Measurements from ENCODE around the gene POM121C.
"Not testable (repeated sequence)": the region's sequence is repeated elsewhere in the genome, so short reads cannot be mapped to it uniquely, and the experiment has no call there.

POM121C gene

GRCh38 chr7:75485979-75486643, at the start of gene POM121C:
Gene POM121C, minus strand, starts transcription at chr7:75486299. Its CDS starts 44,803 bp downstream, at chr7:75441496.
- peak; percentile 68 to 80 for DNase-seq

- DNase-seq = no peak
Measured at GRCh38 chr7:75534727-75535307, 48.7 kb upstream of the POM121C start.

- no peak for DNase-seq
Measured at GRCh38 chr7:75533926-75534325, 47.8 kb upstream of the POM121C start.

- no peak for DNase-seq
Measured at GRCh38 chr7:75532639-75533038, 46.5 kb upstream of the POM121C start.

GRCh38 chr7:75531359-75531821, 45.3 kb upstream of the POM121C start:
- DNase-seq = no peak

- not testable (repeated sequence) for DNase-seq
Measured at GRCh38 chr7:75527224-75527722, 41.2 kb upstream of the POM121C start.

GRCh38 chr7:75521727-75522126, 35.6 kb upstream of the POM121C start:
- DNase-seq = not testable (repeated sequence)

GRCh38 chr7:75518842-75519241, 32.7 kb upstream of the POM121C start:
- not testable (repeated sequence) for DNase-seq

- DNase-seq = not testable (repeated sequence)
Measured at GRCh38 chr7:75509033-75509432, 22.9 kb upstream of the POM121C start.

GRCh38 chr7:75492020-75492419, 5.9 kb upstream of the POM121C start, which contains the start of gene SPDYE5:
Gene SPDYE5, plus strand, starts transcription at chr7:75492320. Its CDS starts 1,728 bp downstream, at chr7:75494048.
- DNase-seq = not testable (repeated sequence)

GRCh38 chr7:75485355-75485978, 632 bp downstream of the POM121C start:
- DNase-seq = not testable (repeated sequence)

GRCh38 chr7:75480313-75480712, 5.8 kb downstream of the POM121C start:
- not testable (repeated sequence) for DNase-seq

GRCh38 chr7:75477457-75477856, 8.6 kb downstream of the POM121C start:
- not testable (repeated sequence) for DNase-seq

- DNase-seq = not testable (repeated sequence)
Measured at GRCh38 chr7:75470166-75470565, 15.9 kb downstream of the POM121C start.

- not testable (repeated sequence) for DNase-seq
Measured at GRCh38 chr7:75460541-75460940, 25.6 kb downstream of the POM121C start.

- not testable (repeated sequence) for DNase-seq
Measured at GRCh38 chr7:75458034-75458433, 28.1 kb downstream of the POM121C start.

- not testable (repeated sequence) for DNase-seq
Measured at GRCh38 chr7:75456403-75456802, 29.7 kb downstream of the POM121C start.

GRCh38 chr7:75452494-75452955, 33.6 kb downstream of the POM121C start:
- not testable (repeated sequence) for DNase-seq

GRCh38 chr7:75449946-75450345, 36.2 kb downstream of the POM121C start:
- DNase-seq = not testable (repeated sequence)

GRCh38 chr7:75442465-75443111, 43.5 kb downstream of the POM121C start:
- DNase-seq = not testable (repeated sequence)

- DNase-seq = not testable (repeated sequence)
Measured at GRCh38 chr7:75442101-75442464, 44.0 kb downstream of the POM121C start.

- DNase-seq = not testable (repeated sequence)
Measured at GRCh38 chr7:75439000-75439399, 47.1 kb downstream of the POM121C start.

- not testable (repeated sequence) for DNase-seq
Measured at GRCh38 chr7:75423481-75423880, 62.6 kb downstream of the POM121C start.

Measured in SW 1271 (cell line).